Uterus (tissue), 2 donors: ENCODE results near the gene ADIG.

Experiments
- CTCF ChIP-seq, 4 experiments: fragments of 200-600 bp in 2 of 4; fragments of 450-650 bp in 2 of 4; sonication (generic) in 2 of 4; IDR thresholded peaks; one replicate each; pipeline ENCODE4 v1.5.1; 2016 to 2019; ENCODE audit warnings: antibody characterized with exemption in 4 of 4, mild to moderate bottlenecking in 2 of 4, moderate library complexity in 1 of 4
- POLR2A ChIP-seq, 2 donors: fragments of 450-650 bp; IDR thresholded peaks; one replicate each; pipeline ENCODE4 v1.6.1; 2016; ENCODE audit warnings: antibody characterized with exemption in 2 of 2, mild to moderate bottlenecking in 1 of 2, moderate library complexity in 1 of 2

GRCh38 chr20:38569747-38570525, 11.1 kb upstream of the ADIG start:
- TF ChIP-seq CTCF (IDR thresholded peaks at IDR 0.05) (no peak), POLR2A (IDR thresholded peaks at IDR 0.05) (no peak)
